SK-N-SH (cell line): ENCODE results near the gene TRIL. TPM values are rescaled to one million over a fixed set of nuclear protein-coding genes. Genes with fewer than 3 reads are reported as not detected.

Experiments used
- CTCF ChIA-PET: fragments of 300-600, 350-600 bp; formaldehyde crosslinking; extraction: SDS; loops from one replicate; lab custom pipeline; 2021; lab: Yijun Ruan, JAX
- POLR2A ChIA-PET: fragments of 350-600 bp; sonication (Branson Sonifier 250); formaldehyde crosslinking; extraction: SDS; loops from one replicate; lab custom pipeline; 2020; ENCODE audit warnings: antibody characterized with exemption, inconsistent platforms; lab: Yijun Ruan, JAX
- DNase-seq: peaks from one replicate; pipeline ENCODE4 v3.0.0; 2012
- H2AFZ ChIP-seq: fragments of 200-600 bp; sonication (generic); 2 replicates; pipeline ENCODE4 v1.8.1; 2016; ENCODE audit warnings: antibody characterized with exemption, mild to moderate bottlenecking, low read depth
- H3F3A ChIP-seq: fragments of 200-600 bp; sonication (generic); replicated peaks from 2 replicates; pipeline ENCODE3; 2016; ENCODE audit warnings: antibody characterized with exemption, mild to moderate bottlenecking; ENCODE audit not compliant: insufficient read depth
- H3K27ac ChIP-seq, 2 experiments: fragments of 200-500 bp in 1 of 2; fragments of 200-600 bp in 1 of 2; sonication (Bioruptor generic) in 1 of 2; sonication (generic), shearing (Covaris generic) in 1 of 2; 2 replicates each; pipeline versions ENCODE4 v1.5.1 to v1.6.1; 2014 to 2016; ENCODE audit warnings: low read depth in 2 of 2, inconsistent platforms in 1 of 2, low read length in 1 of 2, mild to moderate bottlenecking in 1 of 2, mixed read lengths in 1 of 2
- H3K27me3 ChIP-seq: fragments of 200-600 bp; sonication (generic), shearing (Covaris generic); 2 replicates; pipeline ENCODE4 v1.6.1; 2016; ENCODE audit warnings: mixed run types; ENCODE audit not compliant: insufficient read depth
- H3K36me3 ChIP-seq, 2 experiments: fragments of 200-500 bp in 1 of 2; fragments of 200-600 bp in 1 of 2; sonication (Bioruptor generic) in 1 of 2; sonication (generic) in 1 of 2; replicated peaks in 1 of 2; 2 replicates each; pipeline versions ENCODE3 to v1.5.1; 2014 to 2016; ENCODE audit warnings: low read length in 1 of 2, mild to moderate bottlenecking in 1 of 2; ENCODE audit not compliant: insufficient read depth in 2 of 2, control insufficient read depth in 1 of 2
- H3K4me1 ChIP-seq, 2 experiments: fragments of 200-500 bp in 1 of 2; fragments of 200-600 bp in 1 of 2; sonication (Bioruptor generic) in 1 of 2; sonication (generic), shearing (Covaris generic) in 1 of 2; 2 replicates each; pipeline versions ENCODE4 v1.5.1 to v1.6.1; 2014 to 2016; ENCODE audit warnings: low read depth in 1 of 2, low read length in 1 of 2, mixed run types in 1 of 2; ENCODE audit not compliant: insufficient read depth in 2 of 2, control insufficient read depth in 1 of 2
- H3K4me2 ChIP-seq: fragments of 200-600 bp; sonication (generic), shearing (Covaris generic); 2 replicates; pipeline ENCODE4 v1.6.1; 2017; ENCODE audit warnings: mixed run types
- H3K4me3 ChIP-seq, 2 experiments: fragments of 200-500 bp in 1 of 2; fragments of 200-600 bp in 1 of 2; sonication (Bioruptor generic) in 1 of 2; sonication (generic), shearing (Covaris generic) in 1 of 2; 2 replicates each; pipeline versions ENCODE4 v1.5.1 to v1.8.1; 2014 to 2016; ENCODE audit warnings: low read depth in 2 of 2, inconsistent platforms in 1 of 2, low read length in 1 of 2, mild to moderate bottlenecking in 1 of 2, mixed read lengths in 1 of 2, moderate library complexity in 1 of 2
- H3K79me2 ChIP-seq: fragments of 200-600 bp; sonication (generic); 2 replicates; pipeline ENCODE4 v1.8.1; 2017; ENCODE audit warnings: mild to moderate bottlenecking; ENCODE audit not compliant: insufficient read depth
- H3K9ac ChIP-seq: fragments of 200-600 bp; sonication (generic); 2 replicates; pipeline ENCODE4 v1.6.1; 2017; ENCODE audit warnings: mixed run types
- H3K9me2 ChIP-seq: fragments of 200-600 bp; sonication (generic); 2 replicates; pipeline ENCODE4 v1.6.1; 2017; ENCODE audit warnings: mixed run types
- H3K9me3 ChIP-seq: fragments of 200-600 bp; sonication (generic); 2 replicates; pipeline ENCODE4 v1.6.1; 2017; ENCODE audit warnings: mixed run types, mild to moderate bottlenecking, moderate library complexity
- H4K20me1 ChIP-seq: fragments of 200-600 bp; sonication (generic); 2 replicates; pipeline ENCODE4 v1.6.1; 2017; ENCODE audit warnings: mild to moderate bottlenecking, mixed run types; ENCODE audit not compliant: insufficient read depth
- ELF1 ChIP-seq: IDR thresholded peaks from 2 replicates; pipeline ENCODE4 v1.4.0; 2012
- FOSL2 ChIP-seq: IDR thresholded peaks from 2 replicates; pipeline ENCODE4 v1.4.0; 2012; ENCODE audit warnings: low read depth, mild to moderate bottlenecking, moderate library complexity, borderline replicate concordance
- FOXM1 ChIP-seq: IDR thresholded peaks from 2 replicates; pipeline ENCODE4 v1.4.0; 2012; ENCODE audit warnings: low read depth, mild to moderate bottlenecking
- GABPA ChIP-seq: IDR thresholded peaks from 2 replicates; pipeline ENCODE4 v1.4.0; 2012; ENCODE audit warnings: low read depth, mild to moderate bottlenecking
- IRF3 ChIP-seq: fragments of 150-350 bp; IDR thresholded peaks from 2 replicates; pipeline ENCODE4 v1.6.1; 2016; ENCODE audit warnings: mild to moderate bottlenecking, low read depth, low read length
- JUND ChIP-seq: IDR thresholded peaks from 2 replicates; pipeline ENCODE4 v1.4.0; 2012
- MAX ChIP-seq: IDR thresholded peaks from 2 replicates; pipeline ENCODE4 v1.4.0; 2012; ENCODE audit warnings: low read depth
- NFIC ChIP-seq: IDR thresholded peaks from 2 replicates; pipeline ENCODE4 v1.4.0; 2012; ENCODE audit warnings: borderline replicate concordance
- POLR2AphosphoS5 ChIP-seq: IDR thresholded peaks from 2 replicates; pipeline ENCODE4 v1.6.1; 2012; ENCODE audit warnings: low read depth, low read length
- RCOR1 ChIP-seq: fragments of 150-350 bp; IDR thresholded peaks from 2 replicates; pipeline ENCODE4 v1.6.1; 2017; ENCODE audit warnings: antibody characterized with exemption, low read length
- REST ChIP-seq: IDR thresholded peaks from 2 replicates; pipeline ENCODE4 v1.6.1; 2012; ENCODE audit warnings: mild to moderate bottlenecking, low read depth, low read length, moderate library complexity
- RFX5 ChIP-seq: IDR thresholded peaks from 2 replicates; pipeline ENCODE4 v1.6.1; 2012; ENCODE audit warnings: mild to moderate bottlenecking, improper control_type of control experiment, low read length
- RXRA ChIP-seq: IDR thresholded peaks from 2 replicates; pipeline ENCODE4 v1.4.0; 2012; ENCODE audit warnings: low read depth, mild to moderate bottlenecking, borderline replicate concordance
- SIN3A ChIP-seq: IDR thresholded peaks from 2 replicates; pipeline ENCODE4 v1.6.1; 2012; ENCODE audit warnings: low read depth, mild to moderate bottlenecking, low read length, moderate library complexity, borderline replicate concordance
- SMC3 ChIP-seq: IDR thresholded peaks from 2 replicates; pipeline ENCODE4 v1.6.1; 2012; ENCODE audit warnings: low read depth, low read length, improper control_type of control experiment
- TAF1 ChIP-seq: IDR thresholded peaks from 2 replicates; pipeline ENCODE4 v1.6.1; 2012; ENCODE audit warnings: low read depth, mild to moderate bottlenecking, low read length, moderate library complexity, borderline replicate concordance
- USF2 ChIP-seq: fragments of 150-350 bp; IDR thresholded peaks from 2 replicates; pipeline ENCODE4 v1.6.1; 2017; ENCODE audit warnings: antibody characterized with exemption, low read length, low read depth, borderline replicate concordance
- ZBTB33 ChIP-seq: IDR thresholded peaks from 2 replicates; pipeline ENCODE4 v1.4.0; 2012; ENCODE audit warnings: low read depth, borderline replicate concordance
- WGBS: methylation state at CpG from one replicate; pipeline ENCODE4 v1.1.6; 2017; ENCODE audit warnings: low lambda C conversion rate; 5-methylcytosine and 5-hydroxymethylcytosine counted together
- polyA plus RNA-seq, 3 experiments: library from polyadenylated mRNA; depleted of rRNA; stranded (reverse); fragments of >200 nt; gene quantifications; 2 replicates each; pipeline ENCODE4 v1.2.3, GENCODE V29; 2012

Gene TRIL
- polyA plus RNA-seq, 1 of the 3 experiments (the other 2 are of a cell fraction), result 0.18 TPM

GRCh38 chr7:28979776-28980175, 21.6 kb upstream of the TRIL start:
- Histone ChIP-seq H3K4me2 (no peak overlapping the region), H3K79me2 (no peaks in the 10 kb centered on the region), H3K9me2 (no peaks in the 10 kb centered on the region), H3K9me3 (no peaks in the 10 kb centered on the region), H3K4me3 (no peak overlapping the region), H3K4me1 (peaks cover 14 to 34% of the 10 kb centered on the region in 2 experiments), H3K27ac (no peak overlapping the region), H4K20me1 (no peaks in the 10 kb centered on the region), H3K27me3 (no peaks in the 10 kb centered on the region), H3K36me3 (no peaks in the 10 kb centered on the region), H2AFZ (no peak overlapping the region), H3K9ac (no peak overlapping the region), H3F3A (peaks cover 1% of the 10 kb centered on the region)
- TF ChIP-seq JUND (no peak), ELF1 (no peak), TAF1 (no peak), USF2 (no peak), RFX5 (no peak), SMC3 (no peak)
- CTCF ChIA-PET, result interaction anchor here (0.6 to 9.1 kb wide), 10 partner anchors 15 to 590 kb away, joined by 3 to 66 read pairs (median 14); partner anchors contain the start of gene TRIL
- POLR2A ChIA-PET, result interaction anchor here (5.7 kb wide), 1 partner anchor 23 kb away, joined by 62 read pairs; the partner anchor contains the start of gene TRIL
- 66% methylated on average over 3 of the region's 3 CpGs for WGBS
- DNase-seq, result no peak

GRCh38 chr7:28977881-28978280, 19.8 kb upstream of the TRIL start:
- Histone ChIP-seq H4K20me1 (no peaks in the 10 kb centered on the region), H3K9me3 (no peaks in the 10 kb centered on the region), H3K4me1 (peaks cover 5 to 19% of the 10 kb centered on the region in 2 experiments; a peak in 3 of 4 replicates), H3K27ac (no peak overlapping the region), H3K9ac (no peak overlapping the region), H3K4me3 (no peak overlapping the region), H3K79me2 (no peaks in the 10 kb centered on the region), H2AFZ (no peak overlapping the region), H3K4me2 (no peak overlapping the region), H3K9me2 (no peaks in the 10 kb centered on the region), H3K27me3 (no peaks in the 10 kb centered on the region), H3F3A (no peaks in the 10 kb centered on the region), H3K36me3 (no peaks in the 10 kb centered on the region)
- TF ChIP-seq MAX (no peak), NFIC (no peak), FOSL2 (no peak), GABPA (no peak), RXRA (no peak), POLR2AphosphoS5 (no peak), ZBTB33 (no peak), RFX5 (no peak), IRF3 (no peak), RCOR1 (no peak), SIN3A (no peak), FOXM1 (no peak), JUND (no peak), SMC3 (no peak), REST (no peak)
- no peak for DNase-seq
- WGBS, result 20% methylated on average over 1 of the region's 1 CpG
- ChIA-PET POLR2A (no interaction called here), CTCF (interaction anchor here (0.5 to 1.2 kb wide), 2 partner anchors 50 to 916 kb away, joined by 3 to 4 read pairs; no protein-coding TSS in a partner anchor)
